ENCODE measurements around the gene HOXB8.

Gene HOXB8

GRCh38 chr17:48575066-48575582, 40.0 kb downstream of the HOXB8 start:
- Histone ChIP-seq H3K27ac (ENCODE audit: low read length, poor library complexity, severe bottlenecking) (no peak overlapping the region), H2AFZ (ENCODE audit: low read depth, low read length) (no peak overlapping the region), H2BK120ac (ENCODE audit: low read depth, low read length) (peak overlapping the region; percentile 44), H2AK5ac (ENCODE audit: low read length, severe bottlenecking) (peak overlapping the region; percentile 32), H3K36me3 (ENCODE audit: control insufficient read depth in 1 of 2, insufficient read depth in 2 of 2, low read depth in 1 of 2, low read length in 2 of 2) (peaks cover 10 to 15% of the 10 kb centered on the region in 2 experiments), H4K8ac (ENCODE audit: low read length) (no peak overlapping the region), H3K4ac (ENCODE audit: low read depth in 1 of 2, low read length in 2 of 2) (peak overlapping the region; percentile 37 to 55), H3K4me1 (ENCODE audit: control insufficient read depth, insufficient read depth, low read depth, low read length) (peaks cover 39% of the 10 kb centered on the region), H3K9ac (ENCODE audit: low read length) (peak overlapping the region; percentile 95), H2BK15ac (ENCODE audit: low read depth, poor library complexity, severe bottlenecking) (no peak overlapping the region), H3K79me1 (replicated peaks; ENCODE audit: low read length, poor library complexity, severe bottlenecking) (peaks cover 5% of the 10 kb centered on the region), H3K27me3 (ENCODE audit: control insufficient read depth in 1 of 2, insufficient read depth in 1 of 2, low read length in 2 of 2) (peaks cover 0 to 4% of the 10 kb centered on the region in 2 experiments), H3K18ac (ENCODE audit: low read depth in 1 of 2, low read length in 2 of 2) (peak overlapping the region in 1 of 2 experiments; percentile 57), H3K23ac (ENCODE audit: low read length in 2 of 2) (no peak overlapping the region), H3K14ac (ENCODE audit: low read length in 2 of 2) (no peak overlapping the region), H2BK12ac (ENCODE audit: low read length in 2 of 2) (no peak overlapping the region), H4K91ac (ENCODE audit: low read length) (no peak overlapping the region), H3K4me2 (ENCODE audit: low read length, poor library complexity, severe bottlenecking) (no peak overlapping the region), H3K9me3 (ENCODE audit: control insufficient read depth, low read length) (no peaks in the 10 kb centered on the region), H2BK5ac (ENCODE audit: low read depth, low read length, poor library complexity, severe bottlenecking) (no peak overlapping the region), H3K4me3 (ENCODE audit: insufficient read depth in 1 of 2, low read depth in 1 of 2, low read length in 2 of 2) (peak overlapping the region in 1 of 2 experiments; percentile 76)
- 2% methylated on average over 6 of the region's 7 CpGs for WGBS
- peak; percentile 87 for DNase-seq

- WGBS: 8% methylated on average over 7 of the region's 8 CpGs
These were observed 40.5 kb downstream of the HOXB8 start for GRCh38 chr17:48574505-48575065.

GRCh38 chr17:48571826-48572417, 43.2 kb downstream of the HOXB8 start:
- Histone ChIP-seq H4K8ac (ENCODE audit: low read length) (peak overlapping the region; percentile 47), H3K4ac (ENCODE audit: low read depth in 1 of 2, low read length in 2 of 2) (peak overlapping the region in 1 of 2 experiments; percentile 94), H2BK15ac (ENCODE audit: low read depth, poor library complexity, severe bottlenecking) (no peak overlapping the region), H3K18ac (ENCODE audit: low read depth in 1 of 2, low read length in 2 of 2) (peak overlapping the region; percentile 45 to 94), H3K27ac (ENCODE audit: low read length, poor library complexity, severe bottlenecking) (peak overlapping the region; percentile 44), H3K27me3 (ENCODE audit: control insufficient read depth in 1 of 2, insufficient read depth in 1 of 2, low read length in 2 of 2) (peaks cover 0 to 4% of the 10 kb centered on the region in 2 experiments), H3K23ac (ENCODE audit: low read length in 2 of 2) (no peak overlapping the region), H2BK12ac (ENCODE audit: low read length in 2 of 2) (peak overlapping the region in 1 of 2 experiments; percentile 3), H2AK5ac (ENCODE audit: low read length, severe bottlenecking) (no peak overlapping the region), H3K4me2 (ENCODE audit: low read length, poor library complexity, severe bottlenecking) (no peak overlapping the region), H3K79me1 (replicated peaks; ENCODE audit: low read length, poor library complexity, severe bottlenecking) (peaks cover 4% of the 10 kb centered on the region), H3K4me3 (ENCODE audit: insufficient read depth in 1 of 2, low read depth in 1 of 2, low read length in 2 of 2) (peak overlapping the region in 1 of 2 experiments; percentile 76), H2BK120ac (ENCODE audit: low read depth, low read length) (peak overlapping the region; percentile 38), H3K4me1 (ENCODE audit: control insufficient read depth, insufficient read depth, low read depth, low read length) (peaks cover 34% of the 10 kb centered on the region), H3K36me3 (ENCODE audit: control insufficient read depth in 1 of 2, insufficient read depth in 2 of 2, low read depth in 1 of 2, low read length in 2 of 2) (peaks cover 14 to 15% of the 10 kb centered on the region in 2 experiments), H3K14ac (ENCODE audit: low read length in 2 of 2) (no peak overlapping the region), H3K9me3 (ENCODE audit: control insufficient read depth, low read length) (no peaks in the 10 kb centered on the region), H3K9ac (ENCODE audit: low read length) (peak overlapping the region; percentile 95), H4K91ac (ENCODE audit: low read length) (no peak overlapping the region), H2BK5ac (ENCODE audit: low read depth, low read length, poor library complexity, severe bottlenecking) (no peak overlapping the region), H2AFZ (ENCODE audit: low read depth, low read length) (no peak overlapping the region)
- WGBS: no CpG with 5 or more reads among the region's 1 CpG
- DNase-seq: peak; percentile 79

More at GRCh38 chr17:48574505-48575065, 40.5 kb downstream of the HOXB8 start:
- no peak overlapping the region for H2AFZ ChIP-seq (ENCODE audit: low read depth, low read length)
- DNase-seq: no peak
- peak overlapping the region in 1 of 2 experiments; percentile 54 for H3K4ac ChIP-seq (ENCODE audit: low read depth in 1 of 2, low read length in 2 of 2)
- H3K4me3 ChIP-seq (ENCODE audit: insufficient read depth in 1 of 2, low read depth in 1 of 2, low read length in 2 of 2): peak overlapping the region in 1 of 2 experiments; percentile 76
- H2BK12ac ChIP-seq (ENCODE audit: low read length in 2 of 2): peak overlapping the region in 1 of 2 experiments; percentile 6
- H2BK15ac ChIP-seq (ENCODE audit: low read depth, poor library complexity, severe bottlenecking): peak overlapping the region; percentile 74
- no peak overlapping the region for H2AK5ac ChIP-seq (ENCODE audit: low read length, severe bottlenecking)
- peak overlapping the region; percentile 80 to 95 for H3K18ac ChIP-seq (ENCODE audit: low read depth in 1 of 2, low read length in 2 of 2)
- H3K14ac ChIP-seq (ENCODE audit: low read length in 2 of 2): no peak overlapping the region
- H3K27me3 ChIP-seq (ENCODE audit: control insufficient read depth in 1 of 2, insufficient read depth in 1 of 2, low read length in 2 of 2): peaks cover 0 to 4% of the 10 kb centered on the region in 2 experiments
- H3K23ac ChIP-seq (ENCODE audit: low read length in 2 of 2): no peak overlapping the region
- no peaks in the 10 kb centered on the region for H3K9me3 ChIP-seq (ENCODE audit: control insufficient read depth, low read length)
- no peak overlapping the region for H3K27ac ChIP-seq (ENCODE audit: low read length, poor library complexity, severe bottlenecking)
- peak overlapping the region; percentile 14 for H4K91ac ChIP-seq (ENCODE audit: low read length)
- peaks cover 5% of the 10 kb centered on the region for H3K79me1 ChIP-seq (replicated peaks; ENCODE audit: low read length, poor library complexity, severe bottlenecking)
- H2BK120ac ChIP-seq (ENCODE audit: low read depth, low read length): peak overlapping the region; percentile 12
- H3K9ac ChIP-seq (ENCODE audit: low read length): peak overlapping the region; percentile 95
- H3K4me1 ChIP-seq (ENCODE audit: control insufficient read depth, insufficient read depth, low read depth, low read length): peaks cover 37% of the 10 kb centered on the region
- H4K8ac ChIP-seq (ENCODE audit: low read length): no peak overlapping the region
- H3K36me3 ChIP-seq (ENCODE audit: control insufficient read depth in 1 of 2, insufficient read depth in 2 of 2, low read depth in 1 of 2, low read length in 2 of 2): peaks cover 10 to 15% of the 10 kb centered on the region in 2 experiments
- no peak overlapping the region for H2BK5ac ChIP-seq (ENCODE audit: low read depth, low read length, poor library complexity, severe bottlenecking)
- peak overlapping the region; percentile 52 for H3K4me2 ChIP-seq (ENCODE audit: low read length, poor library complexity, severe bottlenecking)

All from mesenchymal stem cell (in vitro differentiated cells and primary cell).